VCaP (cell line): ENCODE results near the gene AGAP3.

ENCODE experiments used
- H3K27ac ChIP-seq: fragments of 450-650 bp; 2 replicates; pipeline ENCODE4 v1.5.1; 2017
- CTCF ChIP-seq: fragments of 450-650 bp; conservative IDR thresholded peaks from 2 replicates; pipeline ENCODE4 v1.5.1; 2017; ENCODE audit warnings: mild to moderate bottlenecking, moderate library complexity

AGAP3 gene

GRCh38 chr7:151140826-151141225 is 54.6 kb downstream of the AGAP3 start:
- no peak for TF ChIP-seq CTCF
- no peak overlapping the region for H3K27ac ChIP-seq

- no peak for TF ChIP-seq CTCF
Measured at GRCh38 chr7:151141311-151141854, 55.1 kb downstream of the AGAP3 start.

GRCh38 chr7:151141855-151142685 is 55.8 kb downstream of the AGAP3 start:
- TF ChIP-seq CTCF = no peak
- no peak overlapping the region for H3K27ac ChIP-seq

More at GRCh38 chr7:151141311-151141854, 55.1 kb downstream of the AGAP3 start:
- no peak overlapping the region for H3K27ac ChIP-seq

GRCh38 chr7:151142686-151143040 is 56.4 kb downstream of the AGAP3 start:
- H3K27ac ChIP-seq = no peak overlapping the region
- TF ChIP-seq CTCF = no peak

GRCh38 chr7:151143261-151144015 is 57.2 kb downstream of the AGAP3 start:
- no peak overlapping the region for H3K27ac ChIP-seq
- TF ChIP-seq CTCF = no peak

GRCh38 chr7:151144387-151144786 is 58.1 kb downstream of the AGAP3 start:
- no peak overlapping the region for H3K27ac ChIP-seq
- no peak for TF ChIP-seq CTCF

GRCh38 chr7:151146761-151147160 is 60.5 kb downstream of the AGAP3 start:
- H3K27ac ChIP-seq = no peak overlapping the region
- no peak for TF ChIP-seq CTCF
